ENCODE data around the gene KIAA1328. TPM values are rescaled to one million over a fixed set of nuclear protein-coding genes. Genes with fewer than 3 reads are reported as not detected.

The KIAA1328 gene
- total RNA-seq, 1 experiment from 2014 or later = 4.9 TPM

DNA sequence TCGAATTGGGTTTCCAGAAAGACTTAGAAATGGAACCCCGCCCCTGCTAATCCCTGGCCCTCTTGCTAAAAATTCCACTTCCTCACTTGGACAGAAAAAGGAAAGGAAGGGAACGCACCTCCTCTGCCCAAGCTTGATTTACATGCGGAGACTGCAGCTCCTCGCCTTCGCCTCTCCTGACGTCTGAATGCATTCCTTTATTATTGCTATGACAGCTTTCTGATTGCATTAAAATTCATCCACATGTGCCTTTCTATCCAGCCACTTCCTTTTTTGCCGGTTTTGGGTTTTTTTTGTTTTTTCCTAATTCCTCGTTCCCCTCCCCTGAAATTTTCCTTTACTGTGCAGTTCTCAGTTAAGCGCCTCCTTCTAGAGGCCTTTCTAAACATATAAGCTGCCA, 448.9 kb downstream of the KIAA1328 start:
- Mint-ChIP-seq H3K9me3 (ENCODE audit: unreplicated experiment) (no peaks in the 10 kb centered on the region), H3K4me1 (ENCODE audit: low read depth, unreplicated experiment) (no peaks in the 10 kb centered on the region), H3K4me3 (ENCODE audit: unreplicated experiment) (no peak overlapping the region), H3K27me3 (ENCODE audit: insufficient read depth, unreplicated experiment) (peaks cover 4% of the 10 kb centered on the region), H3K36me3 (ENCODE audit: insufficient read depth, unreplicated experiment) (no peaks in the 10 kb centered on the region), H3K27ac (ENCODE audit: unreplicated experiment) (no peak overlapping the region)
- TF ChIP-seq, protein P1, sequence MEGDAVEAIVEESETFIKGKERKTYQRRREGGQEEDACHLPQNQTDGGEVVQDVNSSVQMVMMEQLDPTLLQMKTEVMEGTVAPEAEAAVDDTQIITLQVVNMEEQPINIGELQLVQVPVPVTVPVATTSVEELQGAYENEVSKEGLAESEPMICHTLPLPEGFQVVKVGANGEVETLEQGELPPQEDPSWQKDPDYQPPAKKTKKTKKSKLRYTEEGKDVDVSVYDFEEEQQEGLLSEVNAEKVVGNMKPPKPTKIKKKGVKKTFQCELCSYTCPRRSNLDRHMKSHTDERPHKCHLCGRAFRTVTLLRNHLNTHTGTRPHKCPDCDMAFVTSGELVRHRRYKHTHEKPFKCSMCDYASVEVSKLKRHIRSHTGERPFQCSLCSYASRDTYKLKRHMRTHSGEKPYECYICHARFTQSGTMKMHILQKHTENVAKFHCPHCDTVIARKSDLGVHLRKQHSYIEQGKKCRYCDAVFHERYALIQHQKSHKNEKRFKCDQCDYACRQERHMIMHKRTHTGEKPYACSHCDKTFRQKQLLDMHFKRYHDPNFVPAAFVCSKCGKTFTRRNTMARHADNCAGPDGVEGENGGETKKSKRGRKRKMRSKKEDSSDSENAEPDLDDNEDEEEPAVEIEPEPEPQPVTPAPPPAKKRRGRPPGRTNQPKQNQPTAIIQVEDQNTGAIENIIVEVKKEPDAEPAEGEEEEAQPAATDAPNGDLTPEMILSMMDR (IDR thresholded peaks at IDR 0.05; ENCODE audit: insufficient read depth in 1 of 2, low read depth in 1 of 2, low read length in 1 of 2, severe bottlenecking in 1 of 2, unreplicated experiment in 1 of 2) = no peak
- no peak for DNase-seq
- H3K36me3 ChIP-seq (ENCODE audit: control insufficient read depth, insufficient read depth, low read length) = no peaks in the 10 kb centered on the region
- no peak overlapping the region for H3K4me3 ChIP-seq (ENCODE audit: low read depth, low read length)
- no peaks in the 10 kb centered on the region for H3K4me1 ChIP-seq
- BruUV-seq (replicated peaks) = no TSS peak
- intact Hi-C loops (cut with micrococcal nuclease; ENCODE audit: unreplicated experiment) = no loop called here
- ChIA-PET POLR2A (no interaction called here), CTCF (no interaction called here)
- H3K9me3 ChIP-seq = no peaks in the 10 kb centered on the region
- H3K27me3 ChIP-seq (replicated peaks; ENCODE audit: control insufficient read depth, insufficient read depth, low read length) = no peaks in the 10 kb centered on the region

Other genes with a start within 250 kb of the KIAA1328 start
- 40.7 and 49.7 TPM in 2 replicates for gene TPGS2, start 125 bp upstream of the KIAA1328 start, total RNA-seq (2022)

Measured in Caco-2 (cell line).